CD14-positive monocyte (primary cell): ENCODE measurements around the gene UBQLNL. TPM values are rescaled to one million over a fixed set of nuclear protein-coding genes. Genes with fewer than 3 reads are reported as not detected.

ENCODE experiments used
- DNase-seq, 3 donors: peaks; one replicate each; pipeline ENCODE4 v3.0.0-alpha.2; 2011 to 2022
- H2AFZ ChIP-seq: 2 replicates; pipeline ENCODE4 v1.6.0; 2012; ENCODE audit warnings: mild to moderate bottlenecking, low read depth, low read length, inconsistent platforms; ENCODE audit not compliant: insufficient read depth, poor library complexity, severe bottlenecking
- H3K27ac ChIP-seq, 2 donors: 1 replicate in 1 of 2; 2 replicates in 1 of 2; pipeline ENCODE4 v1.5.1; 2012 to 2013; ENCODE audit warnings: low read length in 2 of 2, control low read depth in 1 of 2, inconsistent platforms in 1 of 2, low read depth in 1 of 2, mild to moderate bottlenecking in 1 of 2
- H3K27me3 ChIP-seq, 2 donors: one replicate each; pipeline versions ENCODE4 v1.6.0 to v1.6.1; 2011 to 2013; ENCODE audit warnings: low read length in 2 of 2; ENCODE audit not compliant: control insufficient read depth in 2 of 2, insufficient read depth in 2 of 2
- H3K36me3 ChIP-seq, 2 donors: replicated peaks in 1 of 2; 1 replicate in 1 of 2; 2 replicates in 1 of 2; pipeline versions ENCODE4 v1.5.1 to v1.6.1; 2012 to 2013; ENCODE audit warnings: low read length in 2 of 2, control low read depth in 1 of 2, inconsistent platforms in 1 of 2, mild to moderate bottlenecking in 1 of 2; ENCODE audit not compliant: insufficient read depth in 2 of 2, control insufficient read depth in 1 of 2
- H3K4me1 ChIP-seq, 2 donors: 1 replicate in 1 of 2; 2 replicates in 1 of 2; pipeline versions ENCODE4 v1.5.1 to v1.6.1; 2012 to 2013; ENCODE audit warnings: low read length in 2 of 2, control low read depth in 1 of 2, inconsistent platforms in 1 of 2, mild to moderate bottlenecking in 1 of 2, moderate library complexity in 1 of 2; ENCODE audit not compliant: insufficient read depth in 2 of 2, control insufficient read depth in 1 of 2
- H3K4me2 ChIP-seq: replicated peaks from 2 replicates; pipeline ENCODE3; 2012; ENCODE audit warnings: low read length, moderate library complexity, mild to moderate bottlenecking; ENCODE audit not compliant: poor library complexity, severe bottlenecking; ENCODE audit errors: extremely low read depth
- H3K4me3 ChIP-seq, 3 experiments: fragments of 200-600 bp in 1 of 3; sonication (generic) in 1 of 3; replicated peaks in 1 of 3; 1 replicate in 2 of 3; 2 replicates in 1 of 3; pipeline ENCODE4 v1.5.1; 2011 to 2013; ENCODE audit warnings: low read length in 3 of 3, mild to moderate bottlenecking in 3 of 3, control low read depth in 2 of 3, low read depth in 2 of 3, inconsistent platforms in 1 of 3, moderate library complexity in 1 of 3
- H3K79me2 ChIP-seq: 2 replicates; pipeline ENCODE4 v1.6.0; 2012; ENCODE audit warnings: mild to moderate bottlenecking, control low read depth, inconsistent platforms, low read length, moderate library complexity; ENCODE audit not compliant: insufficient read depth
- H3K9ac ChIP-seq: 2 replicates; pipeline ENCODE4 v1.6.0; 2017; ENCODE audit warnings: low read length, mild to moderate bottlenecking; ENCODE audit not compliant: insufficient read depth, poor library complexity, severe bottlenecking
- H3K9me3 ChIP-seq, 2 donors: replicated peaks in 1 of 2; 1 replicate in 1 of 2; 2 replicates in 1 of 2; pipeline versions ENCODE4 v1.5.1 to v1.6.1; 2012 to 2013; ENCODE audit warnings: low read length in 2 of 2, control low read depth in 1 of 2; ENCODE audit not compliant: control insufficient read depth in 1 of 2, insufficient read depth in 1 of 2
- H4K20me1 ChIP-seq: 2 replicates; pipeline ENCODE4 v1.6.0; 2012; ENCODE audit warnings: mild to moderate bottlenecking, low read length, control low read depth, moderate library complexity; ENCODE audit not compliant: insufficient read depth
- H3K27ac Mint-ChIP-seq, 7 donors: one replicate each; pipeline ENCODE4 v1.8.0; 2020; ENCODE audit warnings: mild to moderate bottlenecking in 7 of 7, mixed read lengths in 7 of 7, moderate library complexity in 6 of 7, inconsistent platforms in 2 of 7
- H3K27me3 Mint-ChIP-seq, 3 donors: one replicate each; pipeline ENCODE4 v1.8.0; 2021 to 2022; ENCODE audit warnings: low read depth in 3 of 3, mild to moderate bottlenecking in 3 of 3, mixed read lengths in 3 of 3, moderate library complexity in 3 of 3, inconsistent platforms in 1 of 3
- H3K36me3 Mint-ChIP-seq, 2 donors: one replicate each; pipeline ENCODE4 v1.8.0; 2020; ENCODE audit warnings: mixed read lengths in 2 of 2, inconsistent platforms in 1 of 2, mild to moderate bottlenecking in 1 of 2
- H3K4me1 Mint-ChIP-seq: one replicate; pipeline ENCODE4 v1.8.0; 2020; ENCODE audit warnings: mild to moderate bottlenecking, mixed read lengths
- H3K4me3 Mint-ChIP-seq, 2 donors: one replicate each; pipeline ENCODE4 v1.8.0; 2020; ENCODE audit warnings: mild to moderate bottlenecking in 2 of 2, mixed read lengths in 2 of 2, moderate library complexity in 1 of 2
- H3K9me3 Mint-ChIP-seq, 7 donors: one replicate each; pipeline ENCODE4 v1.8.0; 2020 to 2022; ENCODE audit warnings: mixed read lengths in 7 of 7, mild to moderate bottlenecking in 6 of 7, moderate library complexity in 6 of 7, inconsistent platforms in 2 of 7
- CTCF ChIP-seq: fragments of 200-600 bp; IDR thresholded peaks from one replicate; pipeline ENCODE4 v1.8.0; 2022; ENCODE audit warnings: antibody characterized with exemption, mild to moderate bottlenecking
- WGBS: methylation state at CpG from one replicate; pipeline ENCODE4 v1.1.5; 2013; ENCODE audit warnings: missing lambda C conversion rate; ENCODE audit not compliant: insufficient coverage; 5-methylcytosine and 5-hydroxymethylcytosine counted together
- intact Hi-C, 2 donors: fragments of 100-400 bp; cut with micrococcal nuclease; formaldehyde crosslinking; loops; one replicate each; pipeline versions ENCODE4 v1.15.0 to v1.15.1; 2023
- polyA plus RNA-seq, 3 donors: library from polyadenylated mRNA; depleted of rRNA in 1 of 3; unstranded in 2 of 3; stranded (reverse) in 1 of 3; fragments of 300-500 nt in 2 of 3; fragments of >200 nt in 1 of 3; fragmentation: Illumina TruSeq in 2 of 3; gene quantifications; 1 replicate in 2 of 3; 2 replicates in 1 of 3; pipeline ENCODE4 v1.2.3, GENCODE V29; 2012 to 2021

The UBQLNL gene
- polyA plus RNA-seq, 3 donors: 0.33 TPM; not detected in 2

GRCh38 chr11:5488798-5489399 lies 27.6 kb downstream of the UBQLNL start:
- 94% methylated on average over 4 of the region's 4 CpGs for WGBS

DNA sequence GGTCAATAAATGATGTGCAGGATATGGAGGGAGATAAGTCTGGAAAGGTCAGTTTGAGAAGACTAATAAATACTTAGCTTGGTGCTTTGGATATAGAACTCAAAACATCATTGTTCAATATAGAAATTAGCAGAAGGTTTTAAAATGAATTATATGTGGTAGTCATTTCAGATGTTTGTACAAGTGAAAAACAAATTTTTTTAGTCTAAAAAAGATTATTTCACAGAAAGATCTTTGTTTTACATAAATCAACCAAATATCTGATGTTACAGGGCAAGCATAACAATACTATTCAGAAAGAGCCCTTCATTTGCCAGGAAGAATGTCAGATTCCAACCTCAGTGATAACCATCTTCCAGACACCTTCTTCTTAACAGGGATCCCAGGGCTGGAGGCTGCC lies 28.1 kb downstream of the UBQLNL start, which contains the start of gene OR52D1:
TSS of gene OR52D1 (plus strand) at position 301 of the 400 bp plus-strand sequence. CDS start at position 323, 22 bp downstream.
- H4K20me1 ChIP-seq: no peaks in the 10 kb centered on the region
- intact Hi-C loops: no loop called here
- H3K27me3 Mint-ChIP-seq: peaks cover 0 to 3% (median 0%) of the 10 kb centered on the region in 3 donors
- TF ChIP-seq CTCF: no peak
- no peak within 1 kb of the TSS for H3K4me3 ChIP-seq
- no peaks in the 10 kb centered on the region for H3K4me1 ChIP-seq
- H3K4me1 Mint-ChIP-seq: peaks cover 3% of the 10 kb centered on the region
- no peaks in the 10 kb centered on the region for H3K9me3 ChIP-seq
- no peaks in the 10 kb centered on the region for H3K79me2 ChIP-seq
- H3K27ac ChIP-seq: no peak within 1 kb of the TSS
- no peak within 1 kb of the TSS for H3K27ac Mint-ChIP-seq
- no peak for DNase-seq
- no peak within 1 kb of the TSS for H3K4me2 ChIP-seq
- H2AFZ ChIP-seq: no peak within 1 kb of the TSS
- H3K36me3 ChIP-seq: no peaks in the 10 kb centered on the region
- no peaks in the 10 kb centered on the region for H3K9me3 Mint-ChIP-seq
- H3K9ac ChIP-seq: no peak within 1 kb of the TSS
- H3K4me3 Mint-ChIP-seq: no peak within 1 kb of the TSS
- H3K27me3 ChIP-seq: no peaks in the 10 kb centered on the region
- H3K36me3 Mint-ChIP-seq: no peaks in the 10 kb centered on the region

More at GRCh38 chr11:5488798-5489399, 27.6 kb downstream of the UBQLNL start:
- H3K9me3 ChIP-seq: no peaks in the 10 kb centered on the region
- H3K4me1 ChIP-seq: no peaks in the 10 kb centered on the region
- no peaks in the 10 kb centered on the region for H3K36me3 ChIP-seq
- peaks cover 3% of the 10 kb centered on the region for H3K4me1 Mint-ChIP-seq
- no peak overlapping the region for H3K4me3 ChIP-seq
- H3K27me3 Mint-ChIP-seq: peaks cover 0 to 3% (median 0%) of the 10 kb centered on the region in 3 donors
- no peak for DNase-seq
- no peaks in the 10 kb centered on the region for H4K20me1 ChIP-seq
- H3K9ac ChIP-seq: no peak overlapping the region
- H3K4me2 ChIP-seq: no peak overlapping the region
- no peaks in the 10 kb centered on the region for H3K79me2 ChIP-seq
- no peaks in the 10 kb centered on the region for H3K27me3 ChIP-seq
- no peaks in the 10 kb centered on the region for H3K9me3 Mint-ChIP-seq
- no peak overlapping the region for H3K27ac Mint-ChIP-seq
- H2AFZ ChIP-seq: no peak overlapping the region
- no peak overlapping the region for H3K4me3 Mint-ChIP-seq
- H3K27ac ChIP-seq: no peak overlapping the region
- H3K36me3 Mint-ChIP-seq: no peaks in the 10 kb centered on the region
- intact Hi-C loops: no loop called here
- no peak for TF ChIP-seq CTCF
